A673 (cell line): ENCODE results near the gene ANO2. TPM values are rescaled to one million over a fixed set of nuclear protein-coding genes. Genes with fewer than 3 reads are reported as not detected.

Experiments used
- BruUV-seq: library from RNA; stranded (reverse); fragments of 400-500 nt; replicated peaks from 2 replicates; lab custom pipeline; 2021; lab: Mats Ljungman, UMichigan
- CTCF ChIA-PET: fragments of 300-600 bp; sonication (Branson Sonifier 250); formaldehyde crosslinking; loops from one replicate; lab custom pipeline; 2022; ENCODE audit warnings: antibody characterized with exemption; lab: Charles Lee
- POLR2A ChIA-PET: fragments of 300-600 bp; sonication (Branson Sonifier 250); formaldehyde crosslinking; loops from one replicate; lab custom pipeline; 2022; ENCODE audit warnings: antibody characterized with exemption; ENCODE audit not compliant: low non-redundant PET; lab: Charles Lee
- DNase-seq: peaks from one replicate; pipeline ENCODE4 v3.0.0-alpha.2; 2015; ENCODE audit warnings: low spot score
- H3K27ac ChIP-seq: fragments of 200-600 bp; sonication (generic); 2 replicates; pipeline ENCODE4 v1.5.1; 2016; ENCODE audit warnings: mixed run types, low read depth, mild to moderate bottlenecking, mixed read lengths, antibody characterized with exemption, low read length; ENCODE audit not compliant: poor library complexity, severe bottlenecking
- H3K27me3 ChIP-seq: fragments of 200-600 bp; sonication (generic); replicated peaks from 2 replicates; pipeline ENCODE4 v1.6.1; 2017; ENCODE audit warnings: mixed run types, low read depth, mild to moderate bottlenecking, mixed read lengths, antibody characterized with exemption, low read length; ENCODE audit not compliant: insufficient read depth, poor library complexity
- H3K36me3 ChIP-seq: fragments of 200-600 bp; sonication (generic); 2 replicates; pipeline ENCODE4 v1.6.1; 2016; ENCODE audit warnings: mixed run types, mild to moderate bottlenecking, mixed read lengths, antibody characterized with exemption, low read length; ENCODE audit not compliant: insufficient read depth, poor library complexity, severe bottlenecking
- H3K4me1 ChIP-seq: fragments of 200-600 bp; sonication (generic); 2 replicates; pipeline ENCODE4 v1.6.1; 2017; ENCODE audit warnings: mixed run types, mild to moderate bottlenecking, mixed read lengths, antibody characterized with exemption, low read length; ENCODE audit not compliant: insufficient read depth, poor library complexity, severe bottlenecking
- H3K4me3 ChIP-seq: fragments of 200-600 bp; sonication (generic); 2 replicates; pipeline ENCODE4 v1.5.1; 2016; ENCODE audit warnings: low read depth, mixed run types, mild to moderate bottlenecking, mixed read lengths, low read length; ENCODE audit not compliant: poor library complexity, severe bottlenecking
- H3K9me3 ChIP-seq: fragments of 200-600 bp; sonication (generic); 2 replicates; pipeline ENCODE4 v1.6.1; 2016; ENCODE audit warnings: mixed run types, low read depth, mild to moderate bottlenecking, mixed read lengths, antibody characterized with exemption, low read length; ENCODE audit not compliant: poor library complexity, severe bottlenecking
- CTCF ChIP-seq: fragments of 300-800, 200-600 bp; sonication (generic); conservative IDR thresholded peaks from 2 replicates; pipeline ENCODE4 v1.5.1; 2017; ENCODE audit warnings: low read depth, mild to moderate bottlenecking, antibody characterized with exemption, low read length, moderate library complexity, mixed read lengths
- EZH2 ChIP-seq: fragments of 200-600 bp; sonication (generic); IDR thresholded peaks from 2 replicates; pipeline ENCODE4 v1.6.1; 2017; ENCODE audit warnings: borderline replicate concordance, low read depth, mild to moderate bottlenecking, mixed read lengths, antibody characterized with exemption, low read length; ENCODE audit not compliant: poor library complexity, severe bottlenecking
- intact Hi-C: fragments of 100-400 bp; cut with micrococcal nuclease; formaldehyde crosslinking; loops from one replicate; pipeline ENCODE4 v1.10.0; 2022; ENCODE audit not compliant: unreplicated experiment
- total RNA-seq: library from RNA; stranded (reverse); gene quantifications from 2 replicates; pipeline ENCODE4 v1.2.3, GENCODE V29; 2021

ANO2 gene
- total RNA-seq, 1 experiment from 2014 or later = not detected

- POLR2A ChIA-PET = no interaction called here
- H3K27ac ChIP-seq = no peak overlapping the region
- BruUV-seq = no TSS peak
- H3K4me1 ChIP-seq = no peaks in the 10 kb centered on the region
- intact Hi-C loops = no loop called here
- CTCF ChIA-PET = no interaction called here
- H3K9me3 ChIP-seq = no peaks in the 10 kb centered on the region
- no peak for TF ChIP-seq EZH2
- TF ChIP-seq CTCF = no peak
- no peak overlapping the region for H3K4me3 ChIP-seq
- peaks cover 23% of the 10 kb centered on the region for H3K27me3 ChIP-seq
- DNase-seq = no peak
- no peaks in the 10 kb centered on the region for H3K36me3 ChIP-seq
Observed at GRCh38 chr12:5593086-5593485, 352.0 kb downstream of the ANO2 start.

GRCh38 chr12:5592310-5592709 lies 352.7 kb downstream of the ANO2 start:
- Histone ChIP-seq H3K4me1 (no peaks in the 10 kb centered on the region), H3K27ac (no peak overlapping the region), H3K9me3 (no peaks in the 10 kb centered on the region), H3K27me3 (peaks cover 23% of the 10 kb centered on the region), H3K4me3 (no peak overlapping the region), H3K36me3 (no peaks in the 10 kb centered on the region)
- DNase-seq = no peak
- CTCF ChIA-PET = no interaction called here
- TF ChIP-seq CTCF = no peak
- no peak for TF ChIP-seq EZH2
- intact Hi-C loops = no loop called here
- BruUV-seq = no TSS peak
- POLR2A ChIA-PET = no interaction called here

DNA sequence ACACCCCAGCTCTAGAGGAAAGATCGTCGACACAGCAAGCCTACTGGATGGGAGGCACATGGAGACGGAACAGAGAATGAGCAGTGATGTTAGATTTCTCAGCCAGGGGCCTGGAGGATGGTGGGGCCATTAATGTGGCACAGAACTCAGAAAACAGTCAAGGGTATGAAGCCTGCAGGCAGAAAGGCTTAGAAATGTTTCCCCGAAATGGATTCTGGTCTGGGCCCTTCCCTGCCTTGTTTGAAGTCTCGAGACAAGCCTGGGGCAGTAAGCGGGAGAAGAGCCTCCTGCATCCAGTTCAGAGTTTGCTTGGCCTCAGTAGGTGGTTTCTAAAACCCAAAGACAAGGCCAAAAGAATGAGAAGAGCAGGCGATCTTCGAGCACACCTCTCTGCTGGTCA lies 354.7 kb downstream of the ANO2 start:
- no peak for DNase-seq
- H3K27ac ChIP-seq = no peak overlapping the region
- peaks cover 23% of the 10 kb centered on the region for H3K27me3 ChIP-seq
- TF ChIP-seq EZH2 (no peak), CTCF (no peak)
- BruUV-seq = no TSS peak
- H3K4me1 ChIP-seq = no peaks in the 10 kb centered on the region
- POLR2A ChIA-PET = no interaction called here
- H3K36me3 ChIP-seq = no peaks in the 10 kb centered on the region
- H3K9me3 ChIP-seq = no peaks in the 10 kb centered on the region
- no peak overlapping the region for H3K4me3 ChIP-seq
- intact Hi-C loops = no loop called here
- CTCF ChIA-PET = no interaction called here
